ENCODE data around the gene PRDM11.

GRCh38 chr11:45178890-45179671, 32.6 kb downstream of the PRDM11 start:
- no peak for TF ChIP-seq ZFX (IDR thresholded peaks at IDR 0.05)
- TF ChIP-seq CTCF (conservative IDR thresholded peaks at IDR 0.05): no peak

Measured in C4-2B (cell line).